Transverse colon (tissue), 3 donors: ENCODE measurements around the gene ID3.

Experiments
- CTCF ChIP-seq, 5 experiments: fragments of 200-600 bp in 3 of 5; fragments of 450-650 bp in 2 of 5; sonication (generic) in 3 of 5; IDR thresholded peaks; 1 replicate in 2 of 5; 2 replicates in 3 of 5; pipeline ENCODE4 v1.5.1; 2016 to 2017; ENCODE audit warnings: antibody characterized with exemption in 5 of 5, inconsistent platforms in 3 of 5, mild to moderate bottlenecking in 2 of 5, moderate library complexity in 1 of 5
- EP300 ChIP-seq: sonication (generic); formaldehyde crosslinking; IDR thresholded peaks from one replicate; pipeline ENCODE4 v1.6.1; 2017; ENCODE audit warnings: antibody characterized with exemption, low read depth
- POLR2A ChIP-seq: fragments of 450-650 bp; IDR thresholded peaks from one replicate; pipeline ENCODE4 v1.6.1; 2016; ENCODE audit warnings: antibody characterized with exemption, mild to moderate bottlenecking, moderate library complexity

DNA sequence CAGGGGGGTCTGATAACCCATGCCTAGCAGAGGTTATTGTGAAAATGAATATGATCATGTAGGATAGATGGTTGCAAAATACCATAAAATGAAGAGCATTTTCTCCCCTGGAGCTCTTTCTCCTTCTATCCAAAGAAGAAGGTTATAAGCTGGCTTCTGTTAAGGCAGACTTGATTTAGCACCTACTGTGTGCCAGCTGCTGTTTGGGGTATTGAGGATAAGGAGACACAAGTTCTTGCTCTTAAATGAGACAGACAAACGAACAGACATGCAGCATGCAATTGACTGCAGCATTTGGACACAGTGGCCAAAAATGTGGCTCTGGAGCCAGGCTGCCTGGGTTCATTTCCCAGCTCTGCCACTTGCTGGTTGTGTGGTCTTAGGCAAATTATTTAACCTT is 39.8 kb upstream of the ID3 start:
- no peak for TF ChIP-seq CTCF (IDR thresholded peaks at IDR 0.05)
- no peak for TF ChIP-seq POLR2A
- TF ChIP-seq EP300: no peak
